HEK293 (cell line): ENCODE measurements around the gene EFCAB9.
"Not testable (repeated sequence)": the region's sequence is repeated elsewhere in the genome, so short reads cannot be mapped to it uniquely, and the experiment has no call there.

Experiments
- CTCF ChIA-PET: fragments of 350-600 bp; formaldehyde crosslinking; extraction: SDS; loops from one replicate; lab custom pipeline; 2021; ENCODE audit warnings: antibody characterized with exemption; lab: Yijun Ruan, JAX
- POLR2A ChIA-PET: fragments of 300-600 bp; formaldehyde crosslinking; extraction: SDS; loops from one replicate; lab custom pipeline; 2020; ENCODE audit warnings: antibody characterized with exemption, inconsistent platforms; lab: Yijun Ruan, JAX
- H3K27ac ChIP-seq: fragments of 200-500 bp; sonication (Bioruptor generic); 2 replicates; pipeline ENCODE4 v1.5.1; 2014; ENCODE audit warnings: low read depth, low read length, control low read depth, inconsistent platforms; ENCODE audit errors: extremely low read depth
- H3K36me3 ChIP-seq, 2 experiments: fragments of 200-500 bp in 1 of 2; sonication (Bioruptor generic) in 1 of 2; 1 replicate in 1 of 2; 2 replicates in 1 of 2; pipeline ENCODE4 v1.5.1; 2014 to 2017; ENCODE audit warnings: inconsistent platforms in 2 of 2, low read length in 2 of 2; ENCODE audit not compliant: control insufficient read depth in 2 of 2, insufficient read depth in 1 of 2
- H3K4me1 ChIP-seq: fragments of 200-500 bp; sonication (Bioruptor generic); 2 replicates; pipeline ENCODE4 v1.5.1; 2014; ENCODE audit warnings: mild to moderate bottlenecking, low read length, inconsistent platforms; ENCODE audit not compliant: control insufficient read depth, insufficient read depth
- H3K4me3 ChIP-seq: 2 replicates; pipeline ENCODE4 v1.5.1; 2011; ENCODE audit warnings: low read depth, mild to moderate bottlenecking, control low read depth, low read length, moderate library complexity
- H3K9me3 ChIP-seq: fragments of 200-500 bp; sonication (Bioruptor generic); 2 replicates; pipeline ENCODE4 v1.5.1; 2014; ENCODE audit warnings: low read depth, low read length, inconsistent platforms; ENCODE audit not compliant: control insufficient read depth, insufficient read depth
- HOXC10 ChIP-seq: sonication (generic); formaldehyde crosslinking; IDR thresholded peaks from 2 replicates; pipeline ENCODE4 v1.8.1; 2023; ENCODE audit warnings: mild to moderate bottlenecking, missing genetic modification reagents
- KLF9 ChIP-seq: fragments of 450-650 bp; formaldehyde crosslinking; IDR thresholded peaks from 2 replicates; pipeline ENCODE4 v1.5.1; 2016; ENCODE audit warnings: missing biosample characterization, missing genetic modification characterization, low read depth
- MEIS1 ChIP-seq: sonication (generic); formaldehyde crosslinking; IDR thresholded peaks from 2 replicates; pipeline ENCODE4 v1.8.1; 2022; ENCODE audit warnings: missing genetic modification reagents, mild to moderate bottlenecking, borderline replicate concordance
- TRIM28 ChIP-seq: IDR thresholded peaks from 2 replicates; pipeline ENCODE4 v1.6.1; 2011; ENCODE audit warnings: low read length, control low read depth, borderline replicate concordance
- WT1 ChIP-seq: fragments of 450-650 bp; formaldehyde crosslinking; IDR thresholded peaks from 2 replicates; pipeline ENCODE4 v1.5.1; 2016; ENCODE audit warnings: missing biosample characterization, missing genetic modification characterization
- ZNF16 ChIP-seq: fragments of 450-650 bp; formaldehyde crosslinking; IDR thresholded peaks from 2 replicates; pipeline ENCODE4 v1.5.1; 2016; ENCODE audit warnings: low read depth, missing biosample characterization, missing genetic modification characterization
- ZNF18 ChIP-seq: fragments of 450-650 bp; formaldehyde crosslinking; IDR thresholded peaks from 2 replicates; pipeline ENCODE4 v1.5.1; 2016; ENCODE audit warnings: missing biosample characterization, missing genetic modification characterization
- ZNF2 ChIP-seq: fragments of 450-650 bp; formaldehyde crosslinking; IDR thresholded peaks from 2 replicates; pipeline ENCODE4 v1.5.1; 2016; ENCODE audit warnings: missing biosample characterization, missing genetic modification characterization
- ZNF24 ChIP-seq: fragments of 450-650 bp; formaldehyde crosslinking; IDR thresholded peaks from 2 replicates; pipeline ENCODE4 v1.5.1; 2016; ENCODE audit warnings: missing biosample characterization, missing genetic modification characterization
- ZNF473 ChIP-seq: fragments of 450-650 bp; formaldehyde crosslinking; IDR thresholded peaks from 2 replicates; pipeline ENCODE4 v1.5.1; 2017; ENCODE audit warnings: missing biosample characterization, missing genetic modification characterization
- ZNF510 ChIP-seq: fragments of 450-650 bp; formaldehyde crosslinking; IDR thresholded peaks from 2 replicates; pipeline ENCODE4 v1.5.1; 2018; ENCODE audit warnings: mild to moderate bottlenecking, missing genetic modification characterization, missing biosample characterization; ENCODE audit not compliant: insufficient replicate concordance
- ZNF624 ChIP-seq: fragments of 450-650 bp; formaldehyde crosslinking; IDR thresholded peaks from 2 replicates; pipeline ENCODE4 v1.5.1; 2017; ENCODE audit warnings: missing biosample characterization, missing genetic modification characterization
- ZNF768 ChIP-seq: fragments of 450-650 bp; formaldehyde crosslinking; IDR thresholded peaks from 2 replicates; pipeline ENCODE4 v1.5.1; 2018; ENCODE audit warnings: missing biosample characterization, mild to moderate bottlenecking, missing genetic modification characterization
- TF ChIP-seq, protein P1 (sequence below): fragments of 450-650 bp; formaldehyde crosslinking; IDR thresholded peaks from 2 replicates; pipeline ENCODE4 v1.5.1; 2016; ENCODE audit warnings: missing biosample characterization, missing genetic modification characterization
- TF ChIP-seq, protein P2 (sequence below): fragments of 450-650 bp; formaldehyde crosslinking; IDR thresholded peaks from 2 replicates; pipeline ENCODE4 v1.5.1; 2016; ENCODE audit warnings: missing biosample characterization, missing genetic modification characterization, low read depth
- TF ChIP-seq, protein P3 (sequence below): fragments of 450-650 bp; formaldehyde crosslinking; IDR thresholded peaks from 2 replicates; pipeline ENCODE4 v1.5.1; 2016; ENCODE audit warnings: missing biosample characterization, missing genetic modification characterization
- TF ChIP-seq, protein P4 (sequence below): fragments of 450-650 bp; formaldehyde crosslinking; IDR thresholded peaks from 2 replicates; pipeline ENCODE4 v1.5.1; 2016; ENCODE audit warnings: missing biosample characterization, missing genetic modification characterization
- TF ChIP-seq, protein P5 (sequence below): fragments of 450-650 bp; formaldehyde crosslinking; IDR thresholded peaks from 2 replicates; pipeline ENCODE4 v1.5.1; 2016; ENCODE audit warnings: missing biosample characterization, missing genetic modification characterization

Gene EFCAB9

GRCh38 chr5:172200476-172200875 lies 6.5 kb downstream of the EFCAB9 start (continued):
- TF ChIP-seq, protein P1, sequence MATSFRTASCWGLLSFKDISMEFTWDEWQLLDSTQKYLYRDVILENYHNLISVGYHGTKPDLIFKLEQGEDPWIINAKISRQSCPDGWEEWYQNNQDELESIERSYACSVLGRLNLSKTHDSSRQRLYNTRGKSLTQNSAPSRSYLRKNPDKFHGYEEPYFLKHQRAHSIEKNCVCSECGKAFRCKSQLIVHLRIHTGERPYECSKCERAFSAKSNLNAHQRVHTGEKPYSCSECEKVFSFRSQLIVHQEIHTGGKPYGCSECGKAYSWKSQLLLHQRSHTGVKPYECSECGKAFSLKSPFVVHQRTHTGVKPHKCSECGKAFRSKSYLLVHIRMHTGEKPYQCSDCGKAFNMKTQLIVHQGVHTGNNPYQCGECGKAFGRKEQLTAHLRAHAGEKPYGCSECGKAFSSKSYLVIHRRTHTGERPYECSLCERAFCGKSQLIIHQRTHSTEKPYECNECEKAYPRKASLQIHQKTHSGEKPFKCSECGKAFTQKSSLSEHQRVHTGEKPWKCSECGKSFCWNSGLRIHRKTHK: no peak
- TF ChIP-seq TRIM28: no peak

- H3K4me3 ChIP-seq, H3K36me3 ChIP-seq, POLR2A ChIA-PET, H3K4me1 ChIP-seq, H3K27ac ChIP-seq, H3K9me3 ChIP-seq: not testable (repeated sequence)
- CTCF ChIA-PET: interaction anchor here (1.0 kb wide), 1 partner anchor 90 kb away, joined by 4 read pairs; no protein-coding TSS in a partner anchor
Measured at GRCh38 chr5:172205984-172206383, 12.0 kb downstream of the EFCAB9 start.

- TF ChIP-seq ZNF624 (tag by site-specific recombination): no peak
- CTCF ChIA-PET: no interaction called here
Measured at GRCh38 chr5:172207511-172207910, 13.5 kb downstream of the EFCAB9 start.

GRCh38 chr5:172209714-172210113 lies 15.7 kb downstream of the EFCAB9 start:
- CTCF ChIA-PET: interaction anchor here (0.6 kb wide), 1 partner anchor 21 kb away, joined by 3 read pairs; no protein-coding TSS in a partner anchor
- Histone ChIP-seq H3K4me1 (no peaks in the 10 kb centered on the region), H3K4me3 (no peak overlapping the region), H3K27ac (no peak overlapping the region)
- TF ChIP-seq ZNF510 (tag by site-specific recombination): no peak
- TF ChIP-seq, protein P2, sequence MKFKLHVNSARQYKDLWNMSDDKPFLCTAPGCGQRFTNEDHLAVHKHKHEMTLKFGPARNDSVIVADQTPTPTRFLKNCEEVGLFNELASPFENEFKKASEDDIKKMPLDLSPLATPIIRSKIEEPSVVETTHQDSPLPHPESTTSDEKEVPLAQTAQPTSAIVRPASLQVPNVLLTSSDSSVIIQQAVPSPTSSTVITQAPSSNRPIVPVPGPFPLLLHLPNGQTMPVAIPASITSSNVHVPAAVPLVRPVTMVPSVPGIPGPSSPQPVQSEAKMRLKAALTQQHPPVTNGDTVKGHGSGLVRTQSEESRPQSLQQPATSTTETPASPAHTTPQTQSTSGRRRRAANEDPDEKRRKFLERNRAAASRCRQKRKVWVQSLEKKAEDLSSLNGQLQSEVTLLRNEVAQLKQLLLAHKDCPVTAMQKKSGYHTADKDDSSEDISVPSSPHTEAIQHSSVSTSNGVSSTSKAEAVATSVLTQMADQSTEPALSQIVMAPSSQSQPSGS (tag by site-specific recombination): peak; percentile 82
- TF ChIP-seq, all 188 proteins: peak for 1
- peaks cover 0 to 28% of the 10 kb centered on the region in 2 experiments; a peak in 2 of 3 replicates for H3K36me3 ChIP-seq
- H3K9me3 ChIP-seq: no peaks in the 10 kb centered on the region
- POLR2A ChIA-PET: no interaction called here

More at GRCh38 chr5:172207511-172207910, 13.5 kb downstream of the EFCAB9 start:
- no peaks in the 10 kb centered on the region for H3K4me1 ChIP-seq
- POLR2A ChIA-PET: no interaction called here
- no peak overlapping the region for H3K27ac ChIP-seq
- peaks cover 0 to 22% of the 10 kb centered on the region in 2 experiments; a peak in 2 of 3 replicates for H3K36me3 ChIP-seq
- H3K4me3 ChIP-seq: no peak overlapping the region
- H3K9me3 ChIP-seq: no peaks in the 10 kb centered on the region

DNA sequence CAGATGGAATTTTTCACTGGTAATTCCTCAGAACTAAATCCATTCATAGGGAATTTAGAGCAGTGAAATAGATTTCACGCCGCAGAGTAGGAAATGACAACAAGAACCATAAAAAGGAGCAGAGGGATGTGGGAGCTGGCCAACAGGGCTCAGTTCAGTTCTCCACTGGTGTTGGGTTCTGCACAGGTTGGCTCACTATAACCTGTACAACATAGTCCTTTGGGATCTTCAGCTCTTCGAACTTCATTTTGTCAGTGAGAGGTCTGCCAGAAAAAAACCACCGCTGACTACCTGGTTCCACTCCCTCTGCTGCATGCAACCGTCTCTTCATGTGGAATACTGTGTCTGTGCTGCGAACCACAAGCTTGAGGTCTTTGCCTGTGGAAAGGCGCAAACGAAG lies 17.7 kb downstream of the EFCAB9 start:
- Histone ChIP-seq H3K9me3 (no peaks in the 10 kb centered on the region), H3K4me3 (no peak overlapping the region), H3K36me3 (peaks cover 3 to 33% of the 10 kb centered on the region in 2 experiments), H3K4me1 (no peaks in the 10 kb centered on the region), H3K27ac (no peak overlapping the region)
- CTCF ChIA-PET: interaction anchor here (1.0 to 1.3 kb wide), 2 partner anchors 82 to 249 kb away, joined by 3 to 5 read pairs; no protein-coding TSS in a partner anchor
- POLR2A ChIA-PET: no interaction called here
- no peak for TF ChIP-seq MEIS1 (CRISPR knock-in tag)
- TF ChIP-seq, protein P3, sequence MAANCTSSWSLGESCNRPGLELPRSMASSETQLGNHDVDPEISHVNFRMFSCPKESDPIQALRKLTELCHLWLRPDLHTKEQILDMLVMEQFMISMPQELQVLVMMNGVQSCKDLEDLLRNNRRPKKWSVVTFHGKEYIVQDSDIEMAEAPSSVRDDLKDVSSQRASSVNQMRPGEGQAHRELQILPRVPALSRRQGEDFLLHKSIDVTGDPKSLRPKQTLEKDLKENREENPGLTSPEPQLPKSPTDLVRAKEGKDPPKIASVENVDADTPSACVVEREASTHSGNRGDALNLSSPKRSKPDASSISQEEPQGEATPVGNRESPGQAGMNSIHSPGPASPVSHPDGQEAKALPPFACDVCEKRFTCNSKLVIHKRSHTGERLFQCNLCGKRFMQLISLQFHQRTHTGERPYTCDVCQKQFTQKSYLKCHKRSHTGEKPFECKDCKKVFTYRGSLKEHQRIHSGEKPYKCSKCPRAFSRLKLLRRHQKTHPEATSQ: no peak
- TF ChIP-seq HOXC10 (CRISPR knock-in tag): no peak
- TF ChIP-seq ZNF768 (tag by site-specific recombination): no peak
- TF ChIP-seq, protein P4, sequence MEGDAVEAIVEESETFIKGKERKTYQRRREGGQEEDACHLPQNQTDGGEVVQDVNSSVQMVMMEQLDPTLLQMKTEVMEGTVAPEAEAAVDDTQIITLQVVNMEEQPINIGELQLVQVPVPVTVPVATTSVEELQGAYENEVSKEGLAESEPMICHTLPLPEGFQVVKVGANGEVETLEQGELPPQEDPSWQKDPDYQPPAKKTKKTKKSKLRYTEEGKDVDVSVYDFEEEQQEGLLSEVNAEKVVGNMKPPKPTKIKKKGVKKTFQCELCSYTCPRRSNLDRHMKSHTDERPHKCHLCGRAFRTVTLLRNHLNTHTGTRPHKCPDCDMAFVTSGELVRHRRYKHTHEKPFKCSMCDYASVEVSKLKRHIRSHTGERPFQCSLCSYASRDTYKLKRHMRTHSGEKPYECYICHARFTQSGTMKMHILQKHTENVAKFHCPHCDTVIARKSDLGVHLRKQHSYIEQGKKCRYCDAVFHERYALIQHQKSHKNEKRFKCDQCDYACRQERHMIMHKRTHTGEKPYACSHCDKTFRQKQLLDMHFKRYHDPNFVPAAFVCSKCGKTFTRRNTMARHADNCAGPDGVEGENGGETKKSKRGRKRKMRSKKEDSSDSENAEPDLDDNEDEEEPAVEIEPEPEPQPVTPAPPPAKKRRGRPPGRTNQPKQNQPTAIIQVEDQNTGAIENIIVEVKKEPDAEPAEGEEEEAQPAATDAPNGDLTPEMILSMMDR (tag by site-specific recombination): no peak
- TF ChIP-seq ZNF2: no peak
- no peak for TF ChIP-seq KLF9 (tag by site-specific recombination)
- no peak for TF ChIP-seq ZNF473 (tag by site-specific recombination)
- TF ChIP-seq ZNF24 (tag by site-specific recombination): no peak
- no peak for TF ChIP-seq WT1 (tag by site-specific recombination)
- TF ChIP-seq, protein P5, sequence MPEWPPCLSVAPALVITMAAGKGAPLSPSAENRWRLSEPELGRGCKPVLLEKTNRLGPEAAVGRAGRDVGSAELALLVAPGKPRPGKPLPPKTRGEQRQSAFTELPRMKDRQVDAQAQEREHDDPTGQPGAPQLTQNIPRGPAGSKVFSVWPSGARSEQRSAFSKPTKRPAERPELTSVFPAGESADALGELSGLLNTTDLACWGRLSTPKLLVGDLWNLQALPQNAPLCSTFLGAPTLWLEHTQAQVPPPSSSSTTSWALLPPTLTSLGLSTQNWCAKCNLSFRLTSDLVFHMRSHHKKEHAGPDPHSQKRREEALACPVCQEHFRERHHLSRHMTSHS (tag by site-specific recombination): no peak
- no peak for TF ChIP-seq ZNF16 (tag by site-specific recombination)
- no peak for TF ChIP-seq ZNF18 (tag by site-specific recombination)
